Vagina (tissue), 2 donors: ENCODE data around the gene PHF24.

Experiments
- CTCF ChIP-seq, 3 experiments: fragments of 450-650 bp in 2 of 3; fragments of 200-600 bp in 1 of 3; sonication (generic) in 1 of 3; IDR thresholded peaks; one replicate each; pipeline ENCODE4 v1.5.1; 2017 to 2019; ENCODE audit warnings: antibody characterized with exemption in 3 of 3, mild to moderate bottlenecking in 2 of 3, moderate library complexity in 2 of 3
- POLR2A ChIP-seq, 2 donors: fragments of 450-650 bp; IDR thresholded peaks; one replicate each; pipeline ENCODE4 v1.6.1; 2017; ENCODE audit warnings: antibody characterized with exemption in 2 of 2, mild to moderate bottlenecking in 2 of 2, moderate library complexity in 2 of 2

- TF ChIP-seq CTCF (IDR thresholded peaks at IDR 0.05) (no peak), POLR2A (IDR thresholded peaks at IDR 0.05) (no peak)
These were observed 26.0 kb downstream of the PHF24 start for GRCh38 chr9:34984049-34984448.
